ENCODE results near the gene COL4A2. TPM values are rescaled to one million over a fixed set of nuclear protein-coding genes. Genes with fewer than 3 reads are reported as not detected.

Gene COL4A2
- total RNA-seq, 4 donors from 2014 or later: 56.6 to 139 (median 89.1) TPM

DNA sequence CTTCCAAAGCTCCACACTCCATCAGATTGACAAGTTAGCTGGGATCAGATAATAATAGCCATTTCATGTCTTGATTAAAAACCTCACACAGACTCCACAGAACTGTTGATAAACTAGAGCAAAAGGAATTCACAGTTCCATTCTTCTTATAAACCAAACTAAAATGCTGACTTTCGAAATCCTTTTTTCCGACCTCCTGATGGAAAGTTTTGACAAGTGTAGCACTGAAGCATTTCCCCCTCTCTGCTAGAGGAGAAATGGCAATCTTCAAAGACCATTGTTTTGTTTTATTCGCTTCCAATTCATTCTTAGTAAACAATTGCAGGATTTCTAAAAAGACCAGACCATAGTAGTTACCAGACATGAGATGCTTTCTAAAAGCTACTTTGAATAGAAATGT, 58.8 kb downstream of the COL4A2 start:
- TF ChIP-seq, protein P1, sequence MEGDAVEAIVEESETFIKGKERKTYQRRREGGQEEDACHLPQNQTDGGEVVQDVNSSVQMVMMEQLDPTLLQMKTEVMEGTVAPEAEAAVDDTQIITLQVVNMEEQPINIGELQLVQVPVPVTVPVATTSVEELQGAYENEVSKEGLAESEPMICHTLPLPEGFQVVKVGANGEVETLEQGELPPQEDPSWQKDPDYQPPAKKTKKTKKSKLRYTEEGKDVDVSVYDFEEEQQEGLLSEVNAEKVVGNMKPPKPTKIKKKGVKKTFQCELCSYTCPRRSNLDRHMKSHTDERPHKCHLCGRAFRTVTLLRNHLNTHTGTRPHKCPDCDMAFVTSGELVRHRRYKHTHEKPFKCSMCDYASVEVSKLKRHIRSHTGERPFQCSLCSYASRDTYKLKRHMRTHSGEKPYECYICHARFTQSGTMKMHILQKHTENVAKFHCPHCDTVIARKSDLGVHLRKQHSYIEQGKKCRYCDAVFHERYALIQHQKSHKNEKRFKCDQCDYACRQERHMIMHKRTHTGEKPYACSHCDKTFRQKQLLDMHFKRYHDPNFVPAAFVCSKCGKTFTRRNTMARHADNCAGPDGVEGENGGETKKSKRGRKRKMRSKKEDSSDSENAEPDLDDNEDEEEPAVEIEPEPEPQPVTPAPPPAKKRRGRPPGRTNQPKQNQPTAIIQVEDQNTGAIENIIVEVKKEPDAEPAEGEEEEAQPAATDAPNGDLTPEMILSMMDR (IDR thresholded peaks at IDR 0.05): no peak
- no peak for TF ChIP-seq POLR2A (IDR thresholded peaks at IDR 0.05)
- Histone ChIP-seq H3K9me3 (no peaks in the 10 kb centered on the region), H3K27ac (peak overlapping the region in 1 of 4 donors; percentile 6), H3K4me1 (peaks cover 0 to 11% (median 0%) of the 10 kb centered on the region in 4 donors), H3K4me3 (no peak overlapping the region), H3K36me3 (no peaks in the 10 kb centered on the region), H3K27me3 (no peaks in the 10 kb centered on the region)
- DNase-seq: no peak

DNA sequence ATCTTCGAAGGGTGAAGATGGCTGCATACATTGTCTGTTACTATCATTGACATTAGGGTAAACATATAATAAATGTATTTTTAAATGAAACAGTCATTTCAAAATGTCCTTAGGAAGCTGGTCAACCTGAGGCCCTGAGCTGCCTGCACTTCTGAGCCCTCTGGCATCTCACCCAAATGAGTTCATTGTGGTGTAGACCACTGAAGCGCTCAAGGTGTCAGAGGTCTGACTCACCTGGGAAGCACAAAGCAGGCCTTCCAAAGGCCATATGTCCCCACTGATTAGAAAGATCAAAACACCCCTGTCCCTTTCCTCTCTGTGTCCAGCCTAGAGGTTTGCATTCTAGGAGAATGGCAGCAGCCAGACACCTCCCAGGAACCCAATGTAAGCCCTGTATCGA, 59.6 kb downstream of the COL4A2 start:
- DNase-seq: no peak
- no peaks in the 10 kb centered on the region for H3K27me3 ChIP-seq
- H3K4me3 ChIP-seq: no peak overlapping the region
- TF ChIP-seq, protein P1 (IDR thresholded peaks at IDR 0.05): no peak
- TF ChIP-seq POLR2A (IDR thresholded peaks at IDR 0.05): no peak
- peaks cover 0 to 2% (median 0%) of the 10 kb centered on the region in 4 donors for H3K4me1 ChIP-seq
- no peak overlapping the region for H3K27ac ChIP-seq
- H3K9me3 ChIP-seq: no peaks in the 10 kb centered on the region
- H3K36me3 ChIP-seq: no peaks in the 10 kb centered on the region

DNA sequence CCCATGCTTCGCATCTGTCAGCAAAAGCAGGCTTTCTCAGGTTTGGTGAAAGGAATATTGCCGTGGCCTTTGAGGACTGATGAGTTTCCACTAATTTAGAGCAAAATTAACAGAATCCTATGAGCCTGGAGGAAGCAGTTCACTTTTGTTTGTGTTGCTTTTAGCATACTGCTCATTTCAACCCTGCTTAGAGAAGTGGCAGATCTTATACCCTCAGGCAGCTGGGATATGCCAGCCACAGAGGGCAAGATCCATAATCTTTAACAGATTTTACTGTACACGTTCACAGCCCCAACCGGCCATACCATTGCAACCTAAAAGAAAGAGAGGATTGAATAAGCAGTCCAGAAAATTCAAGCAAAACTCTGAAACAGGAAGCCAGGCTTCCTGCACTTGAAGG, 60.5 kb downstream of the COL4A2 start:
- Histone ChIP-seq H3K27me3 (no peaks in the 10 kb centered on the region), H3K36me3 (no peaks in the 10 kb centered on the region), H3K4me3 (no peak overlapping the region), H3K4me1 (no peaks in the 10 kb centered on the region), H3K27ac (no peak overlapping the region), H3K9me3 (no peaks in the 10 kb centered on the region)
- no peak for DNase-seq
- TF ChIP-seq, protein P1 (IDR thresholded peaks at IDR 0.05): no peak
- TF ChIP-seq POLR2A (IDR thresholded peaks at IDR 0.05): no peak

DNA sequence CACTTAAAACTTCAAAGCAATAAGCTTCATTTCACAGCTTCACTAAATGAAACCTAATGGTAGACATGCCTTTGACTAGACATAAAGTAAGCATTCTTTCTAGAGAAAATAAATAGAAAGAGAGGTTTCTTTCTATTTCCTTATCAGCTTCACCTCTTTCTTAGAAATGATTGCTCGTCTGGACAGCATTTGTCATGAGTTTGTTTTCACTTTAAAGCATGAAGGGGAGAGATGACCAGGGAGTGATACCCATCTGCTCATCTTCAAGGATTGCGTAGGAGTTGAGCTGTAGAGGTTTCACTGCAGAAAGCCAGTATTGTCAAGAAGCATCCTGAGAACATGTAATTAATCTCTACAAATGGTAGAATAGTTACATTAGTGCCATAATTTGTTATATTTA, 61.3 kb downstream of the COL4A2 start:
- no peaks in the 10 kb centered on the region for H3K9me3 ChIP-seq
- H3K36me3 ChIP-seq: no peaks in the 10 kb centered on the region
- H3K4me3 ChIP-seq: no peak overlapping the region
- TF ChIP-seq, protein P1 (IDR thresholded peaks at IDR 0.05): no peak
- TF ChIP-seq POLR2A (IDR thresholded peaks at IDR 0.05): no peak
- H3K27me3 ChIP-seq: no peaks in the 10 kb centered on the region
- no peaks in the 10 kb centered on the region for H3K4me1 ChIP-seq
- H3K27ac ChIP-seq: no peak overlapping the region
- no peak for DNase-seq

DNA sequence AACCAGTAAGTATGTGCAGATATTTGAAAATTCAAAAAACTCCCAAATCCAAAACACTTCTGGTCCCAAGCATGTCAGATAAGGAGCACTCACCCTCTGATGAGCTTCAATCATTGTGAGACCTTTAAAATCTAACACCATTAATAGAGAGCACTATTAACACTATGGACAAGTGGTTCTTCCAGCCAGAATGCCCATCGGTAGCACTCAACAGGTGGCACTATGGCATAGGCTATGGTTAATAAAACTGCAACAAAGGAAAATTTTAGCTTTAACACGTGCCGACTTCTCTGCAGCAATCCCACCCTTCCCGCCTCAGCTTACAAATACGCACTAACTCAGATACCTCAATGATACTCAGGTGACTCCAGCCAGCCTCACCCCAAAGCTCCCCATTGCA, 62.3 kb downstream of the COL4A2 start:
- no peak overlapping the region for H3K27ac ChIP-seq
- no peaks in the 10 kb centered on the region for H3K4me1 ChIP-seq
- H3K4me3 ChIP-seq: no peak overlapping the region
- no peaks in the 10 kb centered on the region for H3K36me3 ChIP-seq
- H3K9me3 ChIP-seq: no peaks in the 10 kb centered on the region
- no peak for TF ChIP-seq POLR2A (IDR thresholded peaks at IDR 0.05)
- TF ChIP-seq, protein P1 (IDR thresholded peaks at IDR 0.05): no peak
- no peaks in the 10 kb centered on the region for H3K27me3 ChIP-seq
- DNase-seq: no peak
